Fibroblast of peridontal ligament (primary cell): ENCODE data around the gene TNIK.

Experiments used
- DNase-seq: peaks from one replicate; pipeline ENCODE4 v3.0.0-alpha.2; 2010; ENCODE audit errors: extremely low read depth

The TNIK gene

DNA sequence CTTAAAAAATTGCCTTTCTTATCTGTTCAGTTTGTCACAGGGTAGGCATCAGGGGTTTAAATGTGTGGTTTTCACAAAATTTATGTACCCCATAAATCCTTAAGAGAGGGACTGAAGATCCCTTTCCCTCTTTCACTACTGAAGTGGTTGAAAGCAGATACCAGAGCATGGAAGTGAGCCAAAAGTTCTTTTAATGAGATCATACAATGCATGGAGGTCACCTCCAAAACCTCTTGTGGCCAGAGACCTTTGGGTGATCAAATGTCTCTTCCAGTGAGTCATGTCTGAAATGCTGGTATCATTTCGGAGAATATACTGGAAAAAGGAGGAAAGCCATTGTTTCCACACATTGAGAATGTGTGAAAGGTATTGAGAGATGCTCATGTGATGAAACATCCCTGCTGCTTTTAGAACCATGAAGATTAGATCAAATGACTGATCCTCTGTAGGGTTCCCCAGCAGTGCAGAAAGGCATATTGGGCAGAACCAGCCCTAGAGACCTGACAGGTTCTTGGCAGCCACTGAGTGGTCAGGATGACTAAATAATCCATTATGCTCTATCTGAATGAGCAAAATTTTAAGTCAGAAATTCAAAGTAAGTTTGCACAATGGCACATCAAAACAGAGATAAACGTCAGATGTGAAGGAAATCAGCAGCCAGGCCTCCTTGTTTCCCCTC, 267.9 kb downstream of the TNIK start:
- peak; percentile 64 for DNase-seq

GRCh38 chr3:171190668-171191067, 269.5 kb downstream of the TNIK start:
- DNase-seq: no peak

DNA sequence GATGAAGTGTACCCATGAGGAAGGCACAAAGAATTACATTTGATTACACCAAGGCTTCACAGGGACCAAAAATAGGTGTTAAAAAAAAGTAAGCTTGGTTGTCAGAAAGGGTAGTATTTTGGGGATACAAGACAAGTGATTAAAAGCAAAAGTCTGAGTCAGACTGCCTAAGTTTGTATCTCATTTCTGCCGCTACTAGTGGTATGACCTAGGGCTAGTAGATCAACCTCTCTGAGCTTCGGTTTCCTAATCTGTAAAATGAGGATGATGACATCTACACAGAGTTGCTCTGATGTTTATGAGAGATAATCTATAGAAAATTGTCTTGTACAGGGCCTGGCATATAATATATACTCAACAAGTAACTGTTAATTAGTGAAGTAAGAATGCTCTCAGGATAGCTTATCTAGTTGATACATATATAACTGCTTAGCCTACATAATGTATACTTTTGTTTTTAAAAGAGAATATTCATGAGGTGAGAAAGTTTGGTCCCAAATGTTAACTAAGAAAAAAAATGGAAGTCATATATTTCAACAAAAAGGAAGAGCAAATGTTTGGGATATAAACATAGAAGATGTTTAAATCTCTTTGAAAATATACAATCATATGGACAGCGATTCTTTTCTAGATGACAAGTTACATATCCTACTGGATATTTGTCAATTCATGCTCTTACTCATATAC, 270.7 kb downstream of the TNIK start:
- DNase-seq: no peak

DNA sequence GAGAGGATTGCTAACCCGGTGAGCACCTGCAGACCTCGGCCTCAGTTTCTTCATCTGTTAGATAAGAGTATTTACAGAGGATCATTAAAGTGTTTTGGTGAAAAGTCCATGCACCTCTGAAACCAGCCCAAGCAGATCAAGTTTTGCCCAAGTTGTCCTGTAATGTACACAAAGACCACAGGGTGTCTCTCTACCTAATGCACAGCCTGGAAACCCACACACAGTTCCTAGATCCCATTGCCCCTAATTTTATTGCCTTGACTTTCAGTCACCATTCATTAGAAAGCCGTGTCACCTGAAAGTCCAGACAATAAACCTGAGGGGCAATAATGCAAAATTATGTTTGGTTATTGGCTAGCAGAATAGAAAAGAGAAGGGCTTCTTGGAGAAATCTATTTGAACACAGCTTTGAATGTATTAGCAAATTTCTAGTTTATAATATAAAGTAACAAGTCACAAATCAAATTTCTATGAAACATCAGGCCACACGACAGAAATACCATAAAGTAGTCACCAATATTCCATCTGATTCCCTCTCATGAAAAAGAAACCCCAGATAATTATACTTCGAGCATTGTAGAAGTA, 272.4 kb downstream of the TNIK start:
- DNase-seq: peak; percentile 52

GRCh38 chr3:171186817-171187500, 273.2 kb downstream of the TNIK start:
- no peak for DNase-seq

GRCh38 chr3:171186383-171186782, 273.8 kb downstream of the TNIK start:
- DNase-seq: no peak

GRCh38 chr3:171185959-171186358, 274.2 kb downstream of the TNIK start:
- no peak for DNase-seq

DNA sequence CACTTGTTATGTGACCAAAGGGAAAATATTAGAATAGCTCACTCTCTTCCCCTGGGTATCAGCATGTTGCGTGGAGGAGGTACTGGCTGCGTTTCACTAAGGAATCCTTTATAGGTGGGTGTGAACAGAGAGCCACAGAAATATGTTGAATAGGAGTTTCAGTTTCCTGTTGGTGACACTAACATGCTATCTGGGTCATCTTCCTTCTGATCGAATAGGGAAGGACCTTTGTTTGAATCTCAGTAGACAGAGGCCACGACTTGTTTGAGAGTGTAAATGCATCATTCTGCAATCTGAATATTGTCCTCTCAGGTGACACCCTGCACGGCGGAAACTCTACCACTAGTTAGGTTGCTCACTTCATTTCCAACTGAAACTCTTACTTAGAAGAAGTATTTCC, 275.8 kb downstream of the TNIK start:
- DNase-seq: no peak

DNA sequence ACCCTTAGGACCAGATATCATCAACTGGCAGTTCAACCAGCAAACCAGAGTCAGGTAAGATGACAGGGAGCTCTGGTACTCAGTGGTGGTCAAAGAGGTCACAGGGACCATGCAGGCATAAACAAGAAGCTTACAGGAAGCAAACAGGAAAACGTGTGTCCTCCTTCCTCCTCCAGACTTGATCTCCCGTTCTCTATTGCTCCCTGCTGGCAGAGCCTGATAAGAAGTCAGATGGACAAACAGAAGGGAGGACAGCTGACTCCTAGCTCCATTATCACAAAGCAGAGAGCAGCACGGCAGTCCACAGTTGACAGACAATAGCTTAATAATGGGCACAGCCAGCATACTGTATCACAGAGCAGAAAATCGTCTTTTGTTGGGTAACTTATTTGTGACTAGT, 277.2 kb downstream of the TNIK start:
- peak; percentile 65 for DNase-seq

GRCh38 chr3:171181907-171182690, 278.1 kb downstream of the TNIK start:
- no peak for DNase-seq

DNA sequence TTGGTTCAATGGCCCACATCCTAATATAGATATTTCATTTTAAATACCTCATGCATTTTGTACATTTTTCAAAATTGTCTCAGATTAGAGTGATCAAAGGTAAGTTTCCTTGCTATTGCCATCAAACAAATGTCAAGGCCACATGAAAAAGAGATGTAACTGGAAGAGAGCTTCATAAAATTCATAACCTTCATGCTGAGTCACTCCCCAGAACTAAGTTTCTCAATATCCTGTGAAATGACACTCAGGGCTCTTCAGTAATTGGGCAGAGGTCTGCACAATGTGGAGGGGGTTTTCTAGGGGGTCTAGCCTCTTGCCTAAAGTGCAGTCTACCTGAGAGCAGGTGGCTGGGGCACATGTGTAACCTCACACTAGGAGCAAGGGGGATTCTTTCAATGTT, 281.5 kb downstream of the TNIK start:
- no peak for DNase-seq

DNA sequence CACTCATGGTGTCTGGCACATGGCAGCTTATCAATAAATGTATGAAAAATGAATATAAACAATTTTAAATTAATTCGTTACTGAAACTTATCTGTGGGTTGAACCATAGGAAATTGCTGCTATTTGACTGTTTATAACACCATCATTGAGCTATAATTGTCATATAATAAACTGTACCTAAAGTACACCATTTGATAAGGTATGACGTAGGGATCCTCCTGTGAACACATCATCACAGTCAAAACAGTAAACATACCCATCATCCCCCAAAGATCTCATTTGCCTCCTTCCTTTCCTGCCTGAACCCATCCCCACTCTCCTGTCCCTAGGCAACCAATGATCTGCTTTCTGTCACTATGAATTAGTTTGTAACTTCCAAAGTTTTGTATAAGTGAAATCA, 282.7 kb downstream of the TNIK start:
- DNase-seq: no peak

DNA sequence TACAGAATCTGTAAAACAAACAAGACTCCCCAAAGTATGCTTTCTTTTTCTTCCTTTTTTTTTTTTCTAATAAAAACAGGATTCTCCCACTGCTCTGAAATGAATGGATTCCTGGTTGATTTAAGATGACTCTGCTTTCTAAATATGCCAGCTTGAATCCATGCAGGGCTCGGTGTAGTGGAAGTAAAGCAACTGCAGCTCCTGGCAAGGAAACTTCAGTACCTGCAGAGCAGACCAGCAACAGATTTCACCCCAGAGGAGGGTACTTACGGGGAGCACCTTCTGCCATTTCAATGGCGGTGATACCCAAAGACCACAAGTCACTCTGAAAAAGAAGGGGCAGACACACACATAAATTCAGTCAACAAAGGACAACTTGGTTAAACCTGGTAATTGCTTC, 283.1 kb downstream of the TNIK start:
- DNase-seq: no peak

GRCh38 chr3:171176244-171176933, 283.8 kb downstream of the TNIK start:
- no peak for DNase-seq

- peak; percentile 66 for DNase-seq
Measured at GRCh38 chr3:171175741-171176234, 284.4 kb downstream of the TNIK start.

GRCh38 chr3:171173736-171174135, 286.5 kb downstream of the TNIK start:
- no peak for DNase-seq

DNA sequence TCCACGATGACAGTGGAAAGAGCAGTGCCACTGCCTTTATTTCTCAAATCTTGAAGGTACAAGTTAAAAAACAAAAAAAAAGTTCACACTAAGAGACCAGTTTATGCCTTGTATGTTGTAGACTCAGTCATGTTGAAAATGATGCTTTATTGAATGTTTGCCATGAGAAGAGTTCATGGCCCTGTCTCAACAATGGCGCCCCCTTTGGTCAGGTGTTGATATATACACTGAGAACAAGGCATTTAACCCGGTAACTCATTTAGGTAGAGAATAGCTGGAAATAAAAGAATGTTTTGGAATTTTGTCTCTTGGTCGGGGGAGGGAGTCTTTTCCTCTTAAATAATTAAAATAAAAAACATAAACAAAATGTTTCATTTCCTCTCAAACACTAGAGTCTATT, 288.1 kb downstream of the TNIK start:
- DNase-seq: no peak

DNA sequence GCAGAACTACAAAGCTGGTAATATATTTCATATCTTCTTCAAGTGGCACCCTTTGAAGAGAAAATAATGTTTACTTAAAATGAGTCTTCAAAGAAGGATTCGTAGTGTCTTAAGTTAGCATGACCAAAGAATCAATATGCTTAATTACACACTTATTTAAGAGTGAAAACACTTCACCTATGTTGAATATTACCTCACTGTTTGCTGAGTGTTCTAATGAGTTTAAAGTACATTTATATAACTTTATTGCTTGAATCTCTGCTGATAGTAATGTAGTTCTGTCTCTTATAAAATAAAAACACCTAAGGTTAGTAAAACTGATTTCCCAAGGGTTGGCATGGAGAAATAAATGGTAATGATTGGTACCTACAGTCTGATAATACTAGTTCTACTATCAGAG, 290.3 kb downstream of the TNIK start:
- DNase-seq: no peak

GRCh38 chr3:171169443-171169842, 290.8 kb downstream of the TNIK start:
- no peak for DNase-seq

- DNase-seq: no peak
Measured at GRCh38 chr3:171168551-171168950, 291.7 kb downstream of the TNIK start.

DNA sequence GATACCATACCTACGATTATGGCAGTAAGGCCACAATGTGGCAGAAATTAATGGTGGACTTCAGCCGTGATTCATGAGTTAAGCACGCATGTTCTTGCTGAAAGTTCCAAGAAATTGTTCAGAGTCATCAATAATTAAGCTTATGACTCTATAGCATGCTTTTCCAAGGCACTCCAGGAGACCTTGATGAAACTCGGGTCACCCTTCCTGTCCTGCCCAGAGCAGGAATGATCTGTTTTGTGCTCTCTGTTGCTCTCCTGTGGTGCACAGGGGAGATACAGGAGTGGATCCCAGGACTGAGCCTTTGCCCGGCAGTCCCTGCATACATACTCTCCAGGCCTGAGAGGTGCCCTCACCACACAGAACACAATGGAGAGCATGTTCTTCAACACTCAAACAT, 292.1 kb downstream of the TNIK start:
- DNase-seq: peak; percentile 20
